Activated T-cell treated with anti-CD3 and anti-CD28 coated beads, Interleukin-2, amount 50 U/mL, for 24 hours (primary cell): ENCODE results near the gene TFCP2L1.
"Not testable (repeated sequence)": the region's sequence is repeated elsewhere in the genome, so short reads cannot be mapped to it uniquely, and the experiment has no call there.

Experiments
- DNase-seq: peaks from one replicate; pipeline ENCODE4 v3.0.0-alpha.2; 2020
- H3K27ac Mint-ChIP-seq: 2 replicates; pipeline ENCODE4 v1.8.0; 2020; ENCODE audit warnings: mild to moderate bottlenecking, mixed read lengths
- H3K27me3 Mint-ChIP-seq: 2 replicates; pipeline ENCODE4 v1.8.0; 2020; ENCODE audit warnings: mixed read lengths
- H3K36me3 Mint-ChIP-seq: 2 replicates; pipeline ENCODE4 v1.8.0; 2020; ENCODE audit warnings: low read depth, mixed read lengths
- H3K4me1 Mint-ChIP-seq: 2 replicates; pipeline ENCODE4 v1.8.0; 2020; ENCODE audit warnings: low read depth, mixed read lengths
- H3K4me3 Mint-ChIP-seq: 2 replicates; pipeline ENCODE4 v1.8.0; 2020; ENCODE audit warnings: mild to moderate bottlenecking, moderate library complexity, mixed read lengths
- H3K9me3 Mint-ChIP-seq: 2 replicates; pipeline ENCODE4 v1.8.0; 2020; ENCODE audit warnings: mixed read lengths

The TFCP2L1 gene, protein sequence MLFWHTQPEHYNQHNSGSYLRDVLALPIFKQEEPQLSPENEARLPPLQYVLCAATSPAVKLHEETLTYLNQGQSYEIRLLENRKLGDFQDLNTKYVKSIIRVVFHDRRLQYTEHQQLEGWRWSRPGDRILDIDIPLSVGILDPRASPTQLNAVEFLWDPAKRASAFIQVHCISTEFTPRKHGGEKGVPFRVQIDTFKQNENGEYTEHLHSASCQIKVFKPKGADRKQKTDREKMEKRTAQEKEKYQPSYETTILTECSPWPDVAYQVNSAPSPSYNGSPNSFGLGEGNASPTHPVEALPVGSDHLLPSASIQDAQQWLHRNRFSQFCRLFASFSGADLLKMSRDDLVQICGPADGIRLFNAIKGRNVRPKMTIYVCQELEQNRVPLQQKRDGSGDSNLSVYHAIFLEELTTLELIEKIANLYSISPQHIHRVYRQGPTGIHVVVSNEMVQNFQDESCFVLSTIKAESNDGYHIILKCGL

DNA sequence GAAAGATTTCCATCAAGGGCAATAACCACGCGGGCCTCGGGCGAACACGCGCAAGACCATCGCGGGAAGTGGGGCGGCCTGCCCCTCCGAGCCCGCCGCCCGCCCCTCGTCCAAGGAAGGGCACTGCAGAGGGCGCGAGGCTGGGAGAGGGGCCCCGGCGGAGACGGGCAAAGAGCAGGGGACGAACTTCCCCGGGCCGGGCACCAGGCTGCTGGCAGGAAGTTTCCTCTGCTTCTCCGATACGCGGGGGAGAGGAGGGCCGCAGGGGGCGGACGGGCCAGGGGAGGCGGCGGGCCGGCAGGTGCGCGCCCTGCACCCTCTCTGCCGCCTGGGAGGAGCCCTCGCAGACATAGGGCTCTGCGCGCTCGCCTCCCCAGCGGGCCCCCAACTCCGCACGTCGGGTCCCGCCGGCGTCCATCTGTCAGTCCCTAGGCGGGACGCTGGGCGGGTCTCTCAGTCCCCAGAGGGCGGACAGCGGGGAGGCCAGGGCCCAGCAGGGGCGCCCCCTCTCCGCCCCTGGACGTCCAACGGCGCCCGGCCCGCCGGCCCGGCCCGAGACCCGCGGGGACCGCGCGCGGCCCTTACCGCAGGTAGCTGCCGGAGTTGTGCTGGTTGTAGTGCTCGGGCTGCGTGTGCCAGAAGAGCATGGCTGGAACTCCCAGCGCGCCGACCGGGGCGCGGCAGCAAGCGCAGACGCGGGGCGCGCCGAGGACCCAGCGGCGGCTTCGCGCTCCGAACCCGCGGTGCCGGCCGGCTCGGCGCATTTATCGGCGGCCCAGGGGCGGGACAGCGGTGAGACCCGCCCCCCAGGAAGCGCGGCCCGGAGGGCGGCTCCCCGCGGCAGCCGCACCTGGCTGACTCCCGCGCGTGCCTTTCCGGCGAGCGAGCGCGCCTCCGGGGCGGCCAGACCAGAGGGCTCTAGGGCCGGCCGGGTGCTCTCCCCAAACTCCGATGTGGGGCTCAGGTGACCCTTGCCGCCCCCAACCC lies at the start of gene TFCP2L1:
Gene TFCP2L1 (minus strand): TSS at position 740 of the 987 bp plus-strand sequence. CDS start 93 bp downstream, at position 647.
- H3K36me3 Mint-ChIP-seq: no peaks in the 10 kb centered on the region
- peaks cover 8% of the 10 kb centered on the region for H3K4me1 Mint-ChIP-seq
- peaks cover 57% of the 10 kb centered on the region for H3K27me3 Mint-ChIP-seq
- no peaks in the 10 kb centered on the region for H3K9me3 Mint-ChIP-seq
- peak; percentile 47 for DNase-seq
- H3K4me3 Mint-ChIP-seq: peak within 1 kb of the TSS; percentile 53
- no peak within 1 kb of the TSS for H3K27ac Mint-ChIP-seq

DNA sequence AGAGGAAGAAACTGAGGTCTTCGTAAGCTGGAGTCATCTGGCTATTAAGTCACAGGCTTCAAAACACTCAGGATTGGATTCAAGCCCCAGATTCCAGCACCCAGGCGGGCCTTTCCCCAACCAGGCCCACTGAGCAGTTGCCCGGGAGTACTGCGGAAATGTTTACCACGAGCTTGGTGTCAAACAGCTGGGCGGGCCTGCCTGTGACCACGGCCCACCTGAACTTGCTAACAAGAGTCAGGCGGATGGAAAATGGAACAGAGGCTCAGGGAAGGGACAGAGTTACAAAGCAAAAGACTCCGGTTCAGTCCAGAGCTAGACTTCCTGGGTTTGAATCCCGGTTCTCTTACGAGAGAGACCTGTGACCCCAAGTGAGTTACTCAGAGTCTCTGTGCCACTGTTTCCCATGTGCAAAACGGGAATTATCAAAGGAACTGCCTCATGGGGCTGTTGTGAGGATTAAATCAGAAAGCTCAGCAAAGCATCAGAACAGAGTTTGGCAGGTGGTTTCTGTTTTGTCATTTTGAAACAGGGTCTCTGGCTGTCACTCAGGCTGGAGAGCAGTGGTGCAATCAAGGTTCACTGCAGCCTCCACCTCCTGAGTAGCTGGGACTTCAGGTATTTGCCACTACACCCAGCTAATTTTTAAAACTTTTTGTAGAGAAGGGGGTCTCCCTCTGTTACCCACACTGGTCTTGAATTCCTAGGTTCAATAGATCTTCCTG lies 49.0 kb upstream of the TFCP2L1 start:
- H3K36me3 Mint-ChIP-seq: peaks cover 18% of the 10 kb centered on the region
- DNase-seq: no peak
- H3K9me3 Mint-ChIP-seq: no peaks in the 10 kb centered on the region
- peak overlapping the region; percentile 23 for H3K27ac Mint-ChIP-seq
- peaks cover 9% of the 10 kb centered on the region for H3K27me3 Mint-ChIP-seq
- H3K4me1 Mint-ChIP-seq: no peaks in the 10 kb centered on the region
- H3K4me3 Mint-ChIP-seq: no peak overlapping the region

DNA sequence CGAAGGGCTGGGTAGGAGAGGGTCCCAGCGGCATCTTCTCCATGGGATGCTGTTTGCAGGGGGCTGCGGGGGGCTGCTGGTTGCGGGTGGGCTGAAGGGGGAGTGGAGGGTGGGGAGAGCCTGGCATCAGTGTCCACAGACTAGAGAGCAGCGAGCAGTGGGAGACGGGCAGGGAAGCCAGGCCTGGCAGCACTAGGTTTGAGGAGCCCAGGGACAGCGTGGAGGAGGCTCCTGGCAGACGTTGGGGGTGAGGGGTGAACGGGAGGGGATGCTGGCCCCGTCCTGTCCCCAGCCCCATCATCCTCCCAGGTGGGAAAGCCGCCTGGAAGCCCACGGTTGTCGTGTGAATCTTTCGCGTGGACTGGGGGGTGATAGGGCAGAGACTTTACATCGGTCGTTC lies 48.2 kb upstream of the TFCP2L1 start:
- DNase-seq: no peak
- Mint-ChIP-seq H3K27ac (no peak overlapping the region), H3K4me1 (no peaks in the 10 kb centered on the region), H3K36me3 (peaks cover 10% of the 10 kb centered on the region), H3K27me3 (peaks cover 9% of the 10 kb centered on the region), H3K9me3 (no peaks in the 10 kb centered on the region), H3K4me3 (no peak overlapping the region)

DNA sequence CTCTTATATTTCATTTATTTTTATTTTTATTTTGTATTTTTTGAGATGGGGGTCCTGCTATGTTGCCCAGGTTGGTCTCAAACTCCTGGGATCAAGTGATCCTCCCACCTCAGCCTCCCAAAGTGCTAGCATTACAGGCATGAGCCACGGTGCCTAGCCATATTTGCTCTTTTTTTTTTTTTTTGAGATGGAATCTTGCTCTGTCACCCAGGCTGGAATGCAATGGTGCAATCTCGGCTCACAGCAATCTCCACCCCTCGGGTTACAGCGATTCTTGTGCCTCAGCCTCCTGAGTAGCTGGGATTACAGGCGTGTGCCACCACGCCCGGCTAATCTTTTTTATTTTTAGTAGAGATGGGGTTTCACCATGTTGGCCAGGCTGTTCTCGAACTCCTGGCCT lies 46.3 kb upstream of the TFCP2L1 start:
- H3K27me3 Mint-ChIP-seq, DNase-seq, H3K9me3 Mint-ChIP-seq, H3K36me3 Mint-ChIP-seq, H3K4me3 Mint-ChIP-seq, H3K4me1 Mint-ChIP-seq, H3K27ac Mint-ChIP-seq: not testable (repeated sequence)

GRCh38 chr2:121330921-121331320 lies 45.9 kb upstream of the TFCP2L1 start:
- Mint-ChIP-seq H3K27ac (peak overlapping the region; percentile 11), H3K36me3 (no peaks in the 10 kb centered on the region), H3K27me3 (peaks cover 9% of the 10 kb centered on the region), H3K9me3 (no peaks in the 10 kb centered on the region), H3K4me3 (no peak overlapping the region), H3K4me1 (no peaks in the 10 kb centered on the region)
- no peak for DNase-seq

DNA sequence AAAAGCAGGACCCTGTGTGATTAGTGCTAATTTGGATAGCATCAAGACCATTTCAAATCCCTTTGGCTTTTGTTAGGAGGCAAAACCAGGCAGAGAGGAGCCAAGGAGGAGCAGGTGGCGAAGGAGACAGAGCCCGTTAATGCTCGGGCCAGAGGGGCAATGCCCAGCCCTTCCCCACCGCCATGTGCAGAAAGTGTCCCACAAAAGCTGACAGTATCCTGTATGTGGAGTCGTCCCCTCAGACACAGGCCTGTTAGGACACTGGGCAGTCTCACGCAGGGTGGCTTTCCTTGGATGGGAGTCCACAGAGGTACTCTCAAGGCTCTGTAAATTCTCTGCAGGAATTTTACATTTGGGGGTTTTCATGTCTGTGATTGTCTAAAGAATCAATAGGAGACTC lies 44.8 kb upstream of the TFCP2L1 start:
- no peaks in the 10 kb centered on the region for H3K4me1 Mint-ChIP-seq
- DNase-seq: no peak
- H3K27ac Mint-ChIP-seq: no peak overlapping the region
- no peaks in the 10 kb centered on the region for H3K36me3 Mint-ChIP-seq
- H3K27me3 Mint-ChIP-seq: peaks cover 16% of the 10 kb centered on the region
- H3K9me3 Mint-ChIP-seq: no peaks in the 10 kb centered on the region
- H3K4me3 Mint-ChIP-seq: no peak overlapping the region

DNA sequence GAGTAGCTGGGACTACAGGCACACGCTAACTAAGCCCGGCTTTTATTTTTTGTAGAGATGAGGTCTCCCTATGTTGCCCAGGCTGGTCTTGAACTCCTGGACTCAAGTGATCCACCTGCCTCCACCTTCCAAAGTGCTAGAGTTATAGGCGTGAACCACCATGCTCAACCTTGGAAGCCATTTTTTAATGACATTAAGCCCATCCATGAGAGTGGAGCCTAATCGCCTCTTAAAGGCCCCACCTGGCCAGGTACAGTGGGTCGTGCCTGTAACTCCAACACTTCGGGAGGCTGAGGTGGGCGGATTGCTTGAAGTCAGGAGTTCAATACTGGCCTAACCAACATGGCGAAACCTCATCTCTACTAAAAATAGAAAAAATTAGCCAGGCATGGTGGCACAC lies 41.6 kb upstream of the TFCP2L1 start:
- H3K36me3 Mint-ChIP-seq: no peaks in the 10 kb centered on the region
- H3K9me3 Mint-ChIP-seq: no peaks in the 10 kb centered on the region
- peaks cover 18% of the 10 kb centered on the region for H3K27me3 Mint-ChIP-seq
- H3K27ac Mint-ChIP-seq: no peak overlapping the region
- no peak overlapping the region for H3K4me3 Mint-ChIP-seq
- DNase-seq: no peak
- H3K4me1 Mint-ChIP-seq: no peaks in the 10 kb centered on the region

DNA sequence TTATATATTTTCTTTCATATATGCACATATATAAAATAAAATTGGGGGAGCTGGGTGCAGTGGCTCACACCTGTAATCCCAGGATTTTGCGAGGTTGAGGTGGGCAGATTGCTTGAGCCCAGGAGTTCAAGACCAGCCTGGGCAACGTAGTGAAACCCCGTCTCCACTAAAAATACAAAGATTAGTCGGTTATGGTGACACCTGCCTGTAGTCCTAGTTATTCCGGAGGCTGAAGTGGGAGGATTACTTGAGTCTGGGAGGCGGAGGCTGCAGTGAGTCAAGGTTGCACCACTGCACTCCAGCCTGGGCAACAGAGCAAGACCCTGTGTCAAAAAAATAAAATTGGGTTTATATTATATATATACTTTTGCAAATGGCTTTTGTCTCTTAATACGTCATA lies 39.6 kb upstream of the TFCP2L1 start:
- Mint-ChIP-seq H3K27ac (no peak overlapping the region), H3K4me3 (no peak overlapping the region), H3K9me3 (no peaks in the 10 kb centered on the region), H3K27me3 (peaks cover 15% of the 10 kb centered on the region), H3K36me3 (no peaks in the 10 kb centered on the region), H3K4me1 (no peaks in the 10 kb centered on the region)
- DNase-seq: no peak

DNA sequence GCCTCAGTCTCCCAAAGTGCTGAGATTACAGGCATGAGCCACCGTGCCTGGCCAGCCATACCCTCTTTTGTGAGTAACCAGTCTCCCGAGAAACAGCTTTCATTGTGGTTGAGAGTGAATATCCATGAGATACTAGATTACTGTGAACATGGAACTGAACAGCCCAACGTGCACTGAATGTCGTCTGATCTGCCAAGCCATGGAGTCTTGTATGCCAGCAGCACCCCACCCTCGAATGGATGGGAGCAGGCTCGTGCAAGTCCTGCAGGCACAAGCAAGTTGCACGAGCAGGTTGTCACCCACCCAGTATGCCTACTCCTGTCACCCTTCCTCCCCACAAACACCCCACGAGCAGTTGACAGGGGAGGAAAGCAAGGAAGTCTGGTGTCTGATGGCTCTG lies 36.5 kb upstream of the TFCP2L1 start:
- Mint-ChIP-seq H3K4me3 (no peak overlapping the region), H3K27me3 (peaks cover 12% of the 10 kb centered on the region), H3K27ac (no peak overlapping the region), H3K36me3 (no peaks in the 10 kb centered on the region), H3K9me3 (no peaks in the 10 kb centered on the region), H3K4me1 (no peaks in the 10 kb centered on the region)
- no peak for DNase-seq

- H3K36me3 Mint-ChIP-seq: no peaks in the 10 kb centered on the region
- no peak overlapping the region for H3K27ac Mint-ChIP-seq
- no peaks in the 10 kb centered on the region for H3K4me1 Mint-ChIP-seq
- DNase-seq: no peak
- H3K27me3 Mint-ChIP-seq: peaks cover 6% of the 10 kb centered on the region
- no peak overlapping the region for H3K4me3 Mint-ChIP-seq
- no peaks in the 10 kb centered on the region for H3K9me3 Mint-ChIP-seq
These were observed 34.9 kb upstream of the TFCP2L1 start for GRCh38 chr2:121319941-121320340.

- H3K9me3 Mint-ChIP-seq: no peaks in the 10 kb centered on the region
- no peak overlapping the region for H3K4me3 Mint-ChIP-seq
- no peak overlapping the region for H3K27ac Mint-ChIP-seq
- H3K27me3 Mint-ChIP-seq: peaks cover 3% of the 10 kb centered on the region
- H3K36me3 Mint-ChIP-seq: no peaks in the 10 kb centered on the region
- DNase-seq: no peak
- no peaks in the 10 kb centered on the region for H3K4me1 Mint-ChIP-seq
These were observed 32.0 kb upstream of the TFCP2L1 start for GRCh38 chr2:121316986-121317385.

GRCh38 chr2:121313701-121314100 lies 28.7 kb upstream of the TFCP2L1 start:
- not testable (repeated sequence) for H3K4me3 Mint-ChIP-seq, H3K9me3 Mint-ChIP-seq, H3K27me3 Mint-ChIP-seq, DNase-seq, H3K27ac Mint-ChIP-seq, H3K36me3 Mint-ChIP-seq, H3K4me1 Mint-ChIP-seq

- peaks cover 22% of the 10 kb centered on the region for H3K27me3 Mint-ChIP-seq
- H3K27ac Mint-ChIP-seq: no peak overlapping the region
- H3K9me3 Mint-ChIP-seq: no peaks in the 10 kb centered on the region
- DNase-seq: no peak
- H3K4me1 Mint-ChIP-seq: no peaks in the 10 kb centered on the region
- H3K36me3 Mint-ChIP-seq: no peaks in the 10 kb centered on the region
- no peak overlapping the region for H3K4me3 Mint-ChIP-seq
These were observed 24.8 kb upstream of the TFCP2L1 start for GRCh38 chr2:121309801-121310200.

GRCh38 chr2:121309323-121309722 lies 24.3 kb upstream of the TFCP2L1 start:
- no peak overlapping the region for H3K4me3 Mint-ChIP-seq
- no peak for DNase-seq
- no peaks in the 10 kb centered on the region for H3K36me3 Mint-ChIP-seq
- H3K4me1 Mint-ChIP-seq: no peaks in the 10 kb centered on the region
- H3K27ac Mint-ChIP-seq: no peak overlapping the region
- no peaks in the 10 kb centered on the region for H3K9me3 Mint-ChIP-seq
- H3K27me3 Mint-ChIP-seq: peaks cover 25% of the 10 kb centered on the region
